HK-2 (cell line): ENCODE data around the gene UBB.
"Not testable (repeated sequence)": the region's sequence is repeated elsewhere in the genome, so short reads cannot be mapped to it uniquely, and the experiment has no call there.

Experiments used
- DNase-seq: peaks from one replicate; pipeline ENCODE4 v3.0.0-alpha.2; 2018; ENCODE audit not compliant: unreplicated experiment

UBB gene

GRCh38 chr17:16374146-16374938, 6.5 kb upstream of the UBB start:
- no peak for DNase-seq

DNA sequence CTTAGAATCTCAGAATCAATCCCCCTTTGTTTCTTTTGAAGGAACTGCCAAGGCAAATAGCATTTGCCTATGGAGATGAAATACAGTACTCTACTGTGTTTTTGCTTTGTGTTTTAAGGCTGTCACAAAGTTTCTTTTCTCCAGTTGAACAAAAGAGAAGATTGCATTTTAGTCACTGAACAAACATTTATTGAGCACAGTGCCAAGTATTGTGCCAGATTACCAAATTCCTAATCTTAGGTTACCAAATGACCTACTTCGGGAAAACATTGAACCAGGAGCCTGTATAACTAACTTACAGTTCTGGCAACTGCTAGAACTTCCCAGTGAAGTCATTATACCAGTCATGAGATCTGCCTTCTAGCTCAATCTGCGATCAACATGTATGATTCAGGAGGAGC, 3.0 kb upstream of the UBB start:
- DNase-seq = no peak

GRCh38 chr17:16378636-16379282, 2.1 kb upstream of the UBB start:
- no peak for DNase-seq

DNA sequence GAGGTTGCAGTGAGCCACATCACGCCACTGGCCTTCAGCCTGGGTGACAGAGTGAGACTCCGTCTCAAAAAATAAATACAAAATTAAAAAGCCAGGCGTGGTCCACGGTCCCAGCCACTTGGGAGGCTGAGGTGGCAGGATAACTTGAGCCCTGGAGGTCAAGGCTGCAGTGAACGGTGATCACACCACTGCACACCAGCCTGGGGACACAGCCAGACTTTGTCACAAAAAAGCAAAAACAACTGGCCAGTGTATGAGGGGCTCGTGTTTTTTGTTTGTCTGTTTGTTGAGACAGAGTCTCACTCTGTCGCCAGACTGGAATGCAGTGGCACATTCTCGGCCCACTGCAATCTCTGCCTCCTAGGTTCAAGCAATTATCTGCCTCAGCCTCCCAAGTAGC, 1.2 kb upstream of the UBB start:
- no peak for DNase-seq

DNA sequence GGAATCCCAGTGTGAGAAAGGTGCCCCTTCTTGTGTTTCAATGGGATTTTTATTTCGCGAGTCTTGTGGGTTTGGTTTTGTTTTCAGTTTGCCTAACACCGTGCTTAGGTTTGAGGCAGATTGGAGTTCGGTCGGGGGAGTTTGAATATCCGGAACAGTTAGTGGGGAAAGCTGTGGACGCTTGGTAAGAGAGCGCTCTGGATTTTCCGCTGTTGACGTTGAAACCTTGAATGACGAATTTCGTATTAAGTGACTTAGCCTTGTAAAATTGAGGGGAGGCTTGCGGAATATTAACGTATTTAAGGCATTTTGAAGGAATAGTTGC, 567 bp downstream of the UBB start:
- DNase-seq = no peak

DNA sequence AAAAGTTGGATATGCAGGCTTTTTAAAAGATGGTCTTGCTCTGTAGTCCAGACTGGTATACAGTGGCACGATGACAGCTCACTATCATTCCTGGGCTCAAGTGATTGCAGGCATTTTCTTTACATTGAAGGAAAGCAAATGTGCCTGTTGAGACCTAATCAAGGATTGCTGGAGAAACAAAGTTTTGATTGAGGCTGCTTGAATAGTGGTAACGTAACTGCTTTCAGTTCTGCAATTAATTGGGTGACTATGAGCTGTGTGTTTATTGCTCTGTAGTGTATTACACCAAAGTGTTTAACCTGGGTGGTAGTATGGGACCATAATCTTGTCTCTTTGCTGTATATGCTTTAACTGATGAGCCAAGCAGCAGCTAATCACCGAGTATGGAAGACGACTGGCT, 2.3 kb downstream of the UBB start:
- DNase-seq = no peak

- no peak for DNase-seq
These were observed 2.9 kb downstream of the UBB start for GRCh38 chr17:16383772-16384287.

DNA sequence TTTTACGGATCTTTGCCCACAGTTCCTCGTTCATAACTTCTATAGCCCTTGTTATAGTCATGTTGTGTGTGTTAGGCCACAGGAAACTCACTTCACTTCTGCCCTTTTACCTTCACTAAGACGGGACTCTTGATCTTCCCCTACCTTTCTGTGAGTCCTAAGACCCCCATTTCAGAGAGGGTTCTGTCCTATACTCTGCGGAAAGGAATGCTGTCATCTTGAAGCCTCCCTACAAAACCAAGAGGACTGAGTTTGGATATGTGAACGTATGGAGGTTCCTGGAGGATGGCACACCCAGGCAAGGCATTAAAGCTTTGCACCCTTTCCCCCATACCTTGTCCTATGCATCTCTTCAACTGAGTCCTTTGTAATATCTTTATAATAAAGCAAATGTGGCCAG, 3.7 kb downstream of the UBB start:
- DNase-seq = no peak

- DNase-seq = not testable (repeated sequence)
These were observed 5.2 kb downstream of the UBB start for GRCh38 chr17:16386126-16386507.

DNA sequence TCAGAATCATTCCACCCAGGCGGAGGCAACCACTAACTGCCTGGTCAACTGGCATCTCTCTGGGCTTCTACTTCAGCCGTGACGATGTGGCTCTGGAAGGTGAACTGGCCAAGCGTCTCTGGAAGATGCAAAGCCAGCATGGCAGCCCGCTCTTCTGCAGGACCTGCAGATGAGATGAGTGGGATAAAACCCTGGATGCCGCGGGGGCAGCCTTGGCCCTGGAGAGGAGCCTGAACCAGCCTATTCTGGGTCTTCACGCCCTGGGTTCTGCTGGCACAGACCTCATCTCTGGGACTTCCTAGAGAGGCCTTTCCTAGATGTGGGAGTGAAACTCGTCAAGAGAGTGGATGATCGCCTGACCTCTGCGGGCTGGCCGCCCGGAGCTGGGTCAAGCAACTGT, 10.6 kb downstream of the UBB start:
- DNase-seq = no peak

GRCh38 chr17:16392491-16392890, 11.6 kb downstream of the UBB start:
- DNase-seq = not testable (repeated sequence)

DNA sequence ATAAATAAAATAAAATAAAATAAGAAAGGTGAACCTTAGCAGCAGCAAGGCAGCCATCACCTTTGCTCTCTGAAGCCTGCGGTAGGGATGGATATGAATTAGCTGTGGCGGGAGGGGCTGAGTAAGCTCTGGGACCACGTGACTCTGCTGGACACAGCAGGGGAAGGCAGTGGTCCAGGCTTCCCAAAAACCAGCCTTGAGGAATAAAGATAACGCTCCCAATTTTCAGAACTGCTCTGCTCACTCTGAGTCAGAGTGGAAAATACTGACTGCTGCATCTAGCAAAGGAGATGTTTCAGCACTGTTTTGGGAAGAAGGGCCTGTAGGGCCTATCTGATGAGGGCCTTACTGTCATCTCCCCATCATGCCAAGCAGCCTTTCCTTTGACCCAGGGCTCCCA, 15.0 kb downstream of the UBB start:
- not testable (repeated sequence) for DNase-seq

- DNase-seq = not testable (repeated sequence)
These were observed 15.8 kb downstream of the UBB start for GRCh38 chr17:16396693-16397092.

DNA sequence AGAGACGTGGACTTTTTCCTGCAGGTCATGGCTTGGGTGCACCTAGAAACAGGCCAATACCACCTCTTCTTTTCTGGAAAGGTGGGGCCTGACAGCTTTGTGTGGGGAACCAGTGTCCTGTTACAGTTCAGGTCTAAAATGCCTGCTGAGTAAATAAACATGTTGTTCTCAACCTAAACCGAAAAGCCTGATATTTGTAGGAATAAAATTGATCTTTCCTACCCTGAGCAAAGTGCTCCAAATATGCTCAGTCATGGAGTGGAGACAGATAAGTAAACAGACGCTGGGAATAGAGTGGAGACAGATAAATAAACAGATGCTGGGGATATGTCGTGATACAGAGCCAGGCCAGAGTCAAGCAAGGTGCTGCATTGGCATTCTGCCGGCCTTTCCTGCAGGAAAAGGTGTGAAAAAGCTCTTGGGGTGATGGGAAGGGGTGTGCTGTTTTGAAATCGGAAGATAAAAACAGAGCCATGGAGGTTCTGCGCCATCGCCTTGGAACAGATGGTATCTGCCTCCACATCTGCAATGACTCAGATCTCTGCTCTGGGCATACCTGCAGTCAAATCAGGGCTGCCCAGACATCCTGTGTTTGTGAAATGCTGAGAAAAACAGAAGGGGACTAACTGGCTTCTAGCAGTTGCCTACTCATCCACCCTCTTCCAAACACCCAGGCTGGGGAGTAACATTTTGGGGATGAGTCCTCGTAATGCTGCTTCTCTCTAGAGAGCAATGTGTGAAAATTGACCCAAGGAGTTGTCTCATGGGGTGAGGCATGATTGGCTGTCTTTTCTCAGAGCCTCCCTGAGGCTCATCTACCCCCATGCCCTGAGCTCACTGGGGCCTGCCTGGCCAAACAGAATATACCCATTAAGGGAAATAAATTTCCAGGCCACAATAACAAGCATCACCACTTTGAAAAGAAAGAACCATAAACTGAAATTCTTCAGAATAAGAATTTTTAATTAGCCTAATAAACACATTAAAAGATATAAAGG, 17.7 kb downstream of the UBB start:
- no peak for DNase-seq

DNA sequence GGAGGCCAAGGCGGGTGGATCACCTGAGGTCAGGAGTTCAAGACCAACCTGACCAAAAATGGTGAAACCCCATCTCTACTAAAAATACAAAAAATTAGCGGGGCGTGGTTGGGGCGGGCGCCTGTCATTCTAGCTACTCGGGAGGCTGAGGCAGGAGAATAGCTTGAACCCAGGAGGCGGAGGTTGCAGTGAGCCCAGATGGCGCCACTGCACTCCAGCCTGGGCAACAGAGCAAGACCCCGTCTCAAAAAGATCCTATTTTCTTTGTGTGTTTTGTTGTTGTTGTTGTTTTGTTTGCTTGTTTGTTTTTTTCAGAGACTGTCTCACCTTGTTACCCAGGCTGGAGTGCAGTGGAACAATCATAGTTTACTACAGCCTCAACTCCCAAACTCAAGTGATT, 23.0 kb downstream of the UBB start:
- not testable (repeated sequence) for DNase-seq

DNA sequence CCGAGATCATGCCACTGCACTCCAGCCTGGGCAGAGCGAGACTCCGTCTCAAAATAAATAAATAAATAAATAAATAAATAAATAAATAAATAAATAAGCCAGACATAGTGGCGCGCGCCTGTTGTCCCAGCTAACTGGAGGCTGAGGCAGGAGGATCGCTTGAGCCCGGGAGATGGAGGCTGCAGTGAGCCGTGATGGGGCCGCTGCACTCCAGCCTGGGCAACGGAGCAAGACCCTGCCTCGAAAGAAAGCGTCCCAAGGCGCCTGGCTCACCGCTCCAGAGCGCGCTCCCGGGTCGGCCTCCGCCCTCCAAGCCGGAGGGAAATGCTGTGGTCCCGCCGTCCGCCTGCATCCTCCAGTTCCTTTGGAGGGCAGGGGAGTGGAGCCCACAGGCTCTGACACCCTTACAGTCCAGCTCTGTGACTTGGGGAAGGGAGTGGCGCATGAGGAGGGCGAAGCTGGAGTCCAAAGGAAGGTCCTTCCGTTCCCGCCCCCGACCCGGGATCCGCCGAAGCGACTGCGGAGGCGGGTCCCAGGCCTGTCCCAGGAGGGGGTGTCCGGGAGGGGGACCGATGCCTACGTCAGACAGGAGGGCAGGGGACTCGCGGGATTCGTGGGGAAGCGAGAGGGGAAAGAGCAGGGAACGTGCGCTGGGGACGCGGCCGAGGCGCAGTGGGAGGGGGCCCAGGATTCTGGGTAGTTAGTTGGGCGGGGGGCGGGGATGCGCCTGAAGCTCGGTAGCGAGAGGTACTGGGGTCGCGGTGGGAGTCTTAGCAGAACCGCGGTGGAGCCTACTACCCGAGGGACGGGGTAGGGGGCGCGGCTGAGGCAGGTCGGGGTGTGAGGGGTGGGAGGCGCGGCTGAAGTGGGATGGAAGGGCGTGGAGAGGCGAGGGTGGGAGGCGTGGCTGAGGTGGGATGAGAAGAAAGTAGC, 26.1 kb downstream of the UBB start:
- no peak for DNase-seq

DNA sequence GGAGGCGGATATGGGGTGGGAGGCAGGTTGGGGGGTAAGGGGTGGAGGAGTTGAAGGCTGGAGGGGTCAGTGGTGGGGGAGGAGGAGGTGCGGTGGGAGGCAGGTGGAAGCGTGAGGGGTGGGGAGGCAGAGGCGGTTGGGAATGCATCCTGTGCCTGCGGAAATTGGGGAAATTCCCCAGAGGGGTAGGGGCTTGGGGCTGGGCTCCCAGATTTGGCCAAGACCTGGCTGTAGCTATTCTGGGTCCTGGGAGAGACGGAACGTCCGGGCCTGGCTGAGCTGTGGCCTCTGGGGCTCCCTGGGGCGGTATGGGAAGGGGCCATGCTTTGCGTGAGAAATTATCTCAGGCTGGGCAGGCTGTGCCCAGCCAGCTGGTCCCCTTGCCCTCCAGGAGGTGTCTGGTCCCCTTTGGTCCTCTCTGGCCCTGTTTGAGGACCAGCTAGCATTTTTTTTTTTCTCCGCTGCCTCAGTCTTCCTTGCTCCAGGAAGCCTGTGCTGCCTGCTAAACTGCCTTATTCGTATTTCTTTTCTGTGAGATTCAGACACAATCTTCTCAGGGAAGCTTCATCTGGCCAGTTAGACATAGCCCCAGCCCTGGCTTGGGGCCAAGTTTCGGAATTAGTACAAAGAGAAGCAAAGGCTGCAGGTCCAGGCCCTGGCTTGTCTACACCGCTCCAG, 27.2 kb downstream of the UBB start:
- DNase-seq = no peak

DNA sequence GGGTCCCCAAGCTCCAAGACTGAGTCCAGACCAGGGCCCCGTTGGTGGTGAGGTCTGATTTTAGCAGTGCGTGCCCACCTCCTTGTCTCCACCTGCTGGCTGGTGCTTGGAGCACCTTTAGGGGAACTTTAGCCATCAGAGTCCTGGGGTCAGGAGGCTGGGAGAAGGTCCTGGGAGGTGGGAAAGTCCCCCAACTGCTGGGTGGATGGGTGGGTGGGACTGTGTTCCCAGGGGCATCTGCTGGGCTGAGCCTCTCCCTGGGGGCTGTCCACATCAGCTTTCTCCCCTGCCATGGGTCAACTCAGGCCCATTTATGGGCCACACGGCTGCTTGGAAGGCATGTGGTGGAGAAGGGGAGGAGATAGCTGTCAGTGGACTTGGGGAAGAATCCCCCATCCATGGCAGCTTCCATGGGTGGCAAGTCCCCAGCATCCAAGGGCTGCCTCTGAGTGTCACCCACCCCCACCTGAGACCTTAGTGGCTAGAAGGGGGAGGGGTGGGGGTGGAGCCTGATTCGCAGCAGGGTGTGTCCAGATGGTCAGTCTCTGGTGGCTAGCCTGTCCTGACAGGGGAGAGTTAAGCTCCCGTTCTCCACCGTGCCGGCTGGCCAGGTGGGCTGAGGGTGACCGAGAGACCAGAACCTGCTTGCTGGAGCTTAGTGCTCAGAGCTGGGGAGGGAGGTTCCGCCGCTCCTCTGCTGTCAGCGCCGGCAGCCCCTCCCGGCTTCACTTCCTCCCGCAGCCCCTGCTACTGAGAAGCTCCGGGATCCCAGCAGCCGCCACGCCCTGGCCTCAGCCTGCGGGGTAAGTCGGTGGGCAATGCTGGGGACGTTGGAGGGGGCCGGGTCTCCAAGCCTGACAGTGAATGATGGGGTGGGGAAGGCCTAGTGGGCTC, 34.4 kb downstream of the UBB start, which contains the start of gene TRPV2:
TSS of gene TRPV2 (plus strand) at position 541 of the 894 bp plus-strand sequence. CDS start 2,098 bp downstream, outside the sequence.
- DNase-seq = no peak

- DNase-seq = no peak
These were observed 36.5 kb downstream of the UBB start for GRCh38 chr17:16417399-16417798.
